ENCODE results near the gene LIPM. TPM values are rescaled to one million over a fixed set of nuclear protein-coding genes. Genes with fewer than 3 reads are reported as not detected.

LIPM gene
- total RNA-seq (not detected), polyA plus RNA-seq (not detected)
- long read RNA-seq, donor 1 = 0 reads
- long read RNA-seq, donor 2 = 0 reads

- no peaks in the 10 kb centered on the region for H3K9me3 ChIP-seq
- DNase-seq (no peak), ATAC-seq (no peak)
- no peak for TF ChIP-seq CTCF (IDR thresholded peaks at IDR 0.05)
- intact Hi-C loops (cut with DNase I) = no loop called here
- H3K27me3 ChIP-seq (ENCODE audit: insufficient read depth in 3 of 3, low read length in 2 of 3) = peaks cover 0 to 2% (median 0%) of the 10 kb centered on the region in 3 donors
- no peaks in the 10 kb centered on the region for H3K4me1 ChIP-seq
- H3K36me3 ChIP-seq (ENCODE audit: insufficient read depth in 1 of 2, low read depth in 1 of 2) = no peaks in the 10 kb centered on the region
- 85 to 88% (median 88%) methylated on average over 2 of the region's 2 CpGs for WGBS, 3 donors
- H3K4me3 ChIP-seq = no peak within 1 kb of the TSS
- no peak within 1 kb of the TSS for H3K27ac ChIP-seq
Measured at GRCh38 chr10:88802523-88803285, at the start of gene LIPM. LIPM (plus strand) TSS chr10:88802730; CDS start chr10:88802897, 167 bp downstream.

- TF ChIP-seq CTCF (IDR thresholded peaks at IDR 0.05) = no peak
- Histone ChIP-seq H3K27me3 (ENCODE audit: insufficient read depth in 3 of 3, low read length in 2 of 3) (no peaks in the 10 kb centered on the region), H3K9me3 (no peaks in the 10 kb centered on the region), H3K4me1 (no peaks in the 10 kb centered on the region), H3K4me3 (no peak overlapping the region), H3K36me3 (ENCODE audit: insufficient read depth in 1 of 2, low read depth in 1 of 2) (no peaks in the 10 kb centered on the region), H3K27ac (no peak overlapping the region)
- ATAC-seq (no peak), DNase-seq (no peak)
- intact Hi-C loops (cut with DNase I) = no loop called here
Measured at GRCh38 chr10:88754287-88754686, 48.2 kb upstream of the LIPM start.

GRCh38 chr10:88755753-88756152 lies 46.8 kb upstream of the LIPM start:
- Histone ChIP-seq H3K27ac (no peak overlapping the region), H3K4me3 (no peak overlapping the region), H3K9me3 (no peaks in the 10 kb centered on the region), H3K36me3 (ENCODE audit: insufficient read depth in 1 of 2, low read depth in 1 of 2) (no peaks in the 10 kb centered on the region), H3K27me3 (ENCODE audit: insufficient read depth in 3 of 3, low read length in 2 of 3) (no peaks in the 10 kb centered on the region), H3K4me1 (no peaks in the 10 kb centered on the region)
- TF ChIP-seq CTCF (IDR thresholded peaks at IDR 0.05) = no peak
- no peak for ATAC-seq
- 57 to 76% (median 63%) methylated on average over 3 of the region's 3 CpGs for WGBS, 3 donors
- intact Hi-C loops (cut with DNase I) = no loop called here
- DNase-seq = no peak

GRCh38 chr10:88756660-88757059 lies 45.9 kb upstream of the LIPM start:
- no peak for DNase-seq
- 0% methylated on average over 1 of the region's 1 CpG for WGBS, 3 donors

More at GRCh38 chr10:88756660-88757059, 45.9 kb upstream of the LIPM start:
- Histone ChIP-seq H3K9me3 (no peaks in the 10 kb centered on the region), H3K27ac (no peak overlapping the region), H3K27me3 (ENCODE audit: insufficient read depth in 3 of 3, low read length in 2 of 3) (no peaks in the 10 kb centered on the region), H3K36me3 (ENCODE audit: insufficient read depth in 1 of 2, low read depth in 1 of 2) (no peaks in the 10 kb centered on the region), H3K4me3 (no peak overlapping the region), H3K4me1 (no peaks in the 10 kb centered on the region)
- no peak for ATAC-seq
- intact Hi-C loops (cut with DNase I) = no loop called here
- no peak for TF ChIP-seq CTCF (IDR thresholded peaks at IDR 0.05)
